Measurements from ENCODE around the gene CTTNBP2NL.

Gene CTTNBP2NL

DNA sequence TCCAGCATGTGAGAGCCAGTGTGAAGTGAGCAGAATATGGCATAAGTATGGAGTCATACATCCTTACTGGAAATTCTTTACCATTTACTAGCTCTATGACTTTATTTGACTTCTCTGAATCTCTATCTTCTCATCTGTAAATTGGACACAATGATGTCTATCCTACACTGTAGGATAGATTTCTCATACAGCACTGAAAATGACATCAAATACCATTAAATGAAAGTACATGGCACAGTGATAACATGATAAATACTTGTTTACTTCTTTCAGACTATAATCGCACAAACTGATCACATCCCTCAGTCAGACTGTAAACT, 1.3 kb upstream of the CTTNBP2NL start:
- Histone ChIP-seq H3K9me3 (ENCODE audit: control insufficient read depth, low read length) (no peaks in the 10 kb centered on the region), H3K4me1 (no peaks in the 10 kb centered on the region)

DNA sequence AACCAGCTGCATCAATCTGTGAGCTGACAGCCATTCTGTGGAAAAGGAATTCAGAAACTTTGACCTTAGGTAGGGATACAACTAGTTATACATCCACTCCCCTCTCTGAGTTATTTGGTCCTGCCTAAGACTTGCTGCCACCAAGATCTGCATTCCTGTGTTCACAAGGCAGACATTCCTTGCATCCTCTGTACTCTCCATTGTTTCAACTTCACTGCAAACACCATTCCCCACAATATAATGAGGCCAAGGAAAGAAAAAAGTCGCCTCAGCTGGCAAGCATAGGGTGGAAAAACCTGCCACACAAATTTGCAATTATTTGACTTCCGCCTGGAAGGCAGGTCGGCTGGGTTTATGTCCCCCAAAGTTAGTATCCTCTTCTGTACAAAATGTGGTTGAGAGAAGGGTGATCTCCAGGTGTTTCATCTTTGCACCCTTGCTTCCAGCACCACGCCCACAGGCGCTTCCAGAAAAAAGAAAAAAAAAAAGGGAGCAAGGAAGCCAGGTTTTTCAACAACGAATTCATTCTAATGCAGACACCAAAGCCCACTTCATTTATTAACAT, 676 bp upstream of the CTTNBP2NL start:
- no peaks in the 10 kb centered on the region for H3K4me1 ChIP-seq
- no peak overlapping the region for H3K9ac ChIP-seq
- H2AFZ ChIP-seq: peak overlapping the region; percentile 87
- H3K27ac ChIP-seq: peak overlapping the region; percentile 76
- H3K4me2 ChIP-seq (ENCODE audit: low read length): peak overlapping the region; percentile 84
- H3K36me3 ChIP-seq (ENCODE audit: control insufficient read depth, insufficient read depth, low read length): no peaks in the 10 kb centered on the region
- H3K4me3 ChIP-seq (ENCODE audit: low read depth, low read length): peak overlapping the region; percentile 98
- H3K27me3 ChIP-seq (ENCODE audit: control insufficient read depth, insufficient read depth, low read length): no peaks in the 10 kb centered on the region
- TF ChIP-seq, protein P1, sequence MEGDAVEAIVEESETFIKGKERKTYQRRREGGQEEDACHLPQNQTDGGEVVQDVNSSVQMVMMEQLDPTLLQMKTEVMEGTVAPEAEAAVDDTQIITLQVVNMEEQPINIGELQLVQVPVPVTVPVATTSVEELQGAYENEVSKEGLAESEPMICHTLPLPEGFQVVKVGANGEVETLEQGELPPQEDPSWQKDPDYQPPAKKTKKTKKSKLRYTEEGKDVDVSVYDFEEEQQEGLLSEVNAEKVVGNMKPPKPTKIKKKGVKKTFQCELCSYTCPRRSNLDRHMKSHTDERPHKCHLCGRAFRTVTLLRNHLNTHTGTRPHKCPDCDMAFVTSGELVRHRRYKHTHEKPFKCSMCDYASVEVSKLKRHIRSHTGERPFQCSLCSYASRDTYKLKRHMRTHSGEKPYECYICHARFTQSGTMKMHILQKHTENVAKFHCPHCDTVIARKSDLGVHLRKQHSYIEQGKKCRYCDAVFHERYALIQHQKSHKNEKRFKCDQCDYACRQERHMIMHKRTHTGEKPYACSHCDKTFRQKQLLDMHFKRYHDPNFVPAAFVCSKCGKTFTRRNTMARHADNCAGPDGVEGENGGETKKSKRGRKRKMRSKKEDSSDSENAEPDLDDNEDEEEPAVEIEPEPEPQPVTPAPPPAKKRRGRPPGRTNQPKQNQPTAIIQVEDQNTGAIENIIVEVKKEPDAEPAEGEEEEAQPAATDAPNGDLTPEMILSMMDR (IDR thresholded peaks at IDR 0.05): no peak
- no peaks in the 10 kb centered on the region for H3K9me3 ChIP-seq (ENCODE audit: control insufficient read depth, low read length)
- peaks cover 11% of the 10 kb centered on the region for H3K79me2 ChIP-seq

More for the DNA sequence above, 1.3 kb upstream of the CTTNBP2NL start:
- TF ChIP-seq, protein P1 (IDR thresholded peaks at IDR 0.05): no peak
- Histone ChIP-seq H3K27ac (peak overlapping the region; percentile 86), H3K4me2 (ENCODE audit: low read length) (peak overlapping the region; percentile 51), H3K36me3 (ENCODE audit: control insufficient read depth, insufficient read depth, low read length) (no peaks in the 10 kb centered on the region), H3K27me3 (ENCODE audit: control insufficient read depth, insufficient read depth, low read length) (no peaks in the 10 kb centered on the region), H3K79me2 (peaks cover 11% of the 10 kb centered on the region), H2AFZ (peak overlapping the region; percentile 42), H3K4me3 (ENCODE audit: low read depth, low read length) (peak overlapping the region; percentile 4), H3K9ac (no peak overlapping the region)

DNA sequence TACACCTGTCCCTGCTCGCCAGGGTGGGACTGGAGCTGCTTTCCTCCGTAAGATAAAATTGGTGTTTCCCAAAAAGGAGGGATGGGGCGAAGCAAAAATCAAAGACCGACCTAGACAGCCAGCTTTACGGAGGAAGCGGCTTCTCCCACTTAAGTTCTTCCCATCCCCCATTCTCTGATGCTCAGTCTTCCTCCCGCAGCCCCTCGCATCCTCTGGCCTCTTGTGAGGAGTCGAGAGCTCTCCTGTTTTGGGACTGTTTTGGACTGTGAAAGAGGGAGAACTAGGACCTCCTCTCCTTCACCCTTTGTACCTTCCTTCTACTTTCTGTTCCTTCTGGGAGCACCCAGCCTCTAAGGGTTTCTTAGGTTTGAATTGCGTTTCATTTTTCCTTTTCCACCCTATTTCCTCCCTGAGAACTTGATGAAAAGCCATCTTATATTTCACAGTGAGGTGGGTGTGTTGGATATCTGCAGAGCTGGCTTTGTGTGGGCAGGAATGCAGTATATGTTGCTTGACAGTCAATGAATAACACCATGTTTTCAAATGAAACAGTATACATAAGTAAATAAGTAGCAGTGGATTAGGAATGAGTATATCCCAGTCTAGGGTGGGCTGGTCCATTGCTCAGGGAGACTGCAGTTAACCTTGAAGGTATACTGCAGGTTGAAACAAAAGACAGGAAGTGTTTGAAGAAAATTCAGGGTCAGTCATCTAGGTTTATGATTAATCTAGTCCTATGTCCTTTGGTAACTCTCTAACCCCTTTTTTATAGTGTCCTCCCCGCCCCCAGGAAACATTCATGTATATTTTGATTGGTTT, 848 bp downstream of the CTTNBP2NL start:
- Histone ChIP-seq H3K27me3 (ENCODE audit: control insufficient read depth, insufficient read depth, low read length) (no peaks in the 10 kb centered on the region), H3K4me3 (ENCODE audit: low read depth, low read length) (peak overlapping the region; percentile 98), H3K79me2 (peaks cover 11% of the 10 kb centered on the region), H3K4me1 (no peaks in the 10 kb centered on the region), H3K36me3 (ENCODE audit: control insufficient read depth, insufficient read depth, low read length) (no peaks in the 10 kb centered on the region), H3K9me3 (ENCODE audit: control insufficient read depth, low read length) (no peaks in the 10 kb centered on the region), H3K9ac (no peak overlapping the region), H3K27ac (peak overlapping the region; percentile 76), H2AFZ (peak overlapping the region; percentile 87), H3K4me2 (ENCODE audit: low read length) (peak overlapping the region; percentile 84)
- TF ChIP-seq, protein P1 (IDR thresholded peaks at IDR 0.05): no peak

DNA sequence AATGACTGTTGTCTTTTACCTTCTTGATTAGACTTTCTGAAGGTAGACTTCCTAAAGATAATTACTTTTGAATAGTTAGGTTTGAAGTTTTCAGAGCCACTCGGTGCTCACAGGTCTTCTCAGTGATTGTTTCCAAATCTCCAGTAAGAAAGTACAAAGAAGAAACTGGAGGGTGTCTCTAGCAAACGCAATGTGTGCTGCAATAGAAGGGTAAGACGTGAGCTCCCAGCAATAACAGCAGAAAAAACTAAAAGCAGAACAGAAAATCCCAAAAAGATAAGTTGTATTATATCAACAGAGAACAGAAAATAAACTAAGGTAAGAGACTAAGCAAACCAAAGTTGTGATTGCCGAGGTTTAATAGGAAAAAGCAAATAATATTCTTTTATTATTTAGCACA, 1.8 kb downstream of the CTTNBP2NL start:
- Histone ChIP-seq H3K4me2 (ENCODE audit: low read length) (no peak overlapping the region), H3K27ac (no peak overlapping the region), H3K36me3 (ENCODE audit: control insufficient read depth, insufficient read depth, low read length) (no peaks in the 10 kb centered on the region), H3K27me3 (ENCODE audit: control insufficient read depth, insufficient read depth, low read length) (no peaks in the 10 kb centered on the region), H3K4me3 (ENCODE audit: low read depth, low read length) (no peak overlapping the region), H3K4me1 (no peaks in the 10 kb centered on the region), H3K9me3 (ENCODE audit: control insufficient read depth, low read length) (no peaks in the 10 kb centered on the region), H3K9ac (no peak overlapping the region), H2AFZ (no peak overlapping the region), H3K79me2 (peaks cover 11% of the 10 kb centered on the region)
- TF ChIP-seq, protein P1 (IDR thresholded peaks at IDR 0.05): no peak

Data from parathyroid adenoma (tissue), 2 donors.